Activated naive CD8-positive, alpha-beta T cell (primary cell): ENCODE measurements around the gene ELK1.
A peak's percentile ranks its signal among the peaks of the same experiment; 100 is the strongest.

ENCODE experiments used
- H3K27ac Mint-ChIP-seq: one replicate; pipeline ENCODE4 v1.8.0; 2021; ENCODE audit warnings: mixed read lengths
- H3K27me3 Mint-ChIP-seq: one replicate; pipeline ENCODE4 v1.8.0; 2021; ENCODE audit warnings: mixed read lengths
- H3K36me3 Mint-ChIP-seq: one replicate; pipeline ENCODE4 v1.8.0; 2021; ENCODE audit warnings: mixed read lengths
- H3K4me1 Mint-ChIP-seq: one replicate; pipeline ENCODE4 v1.8.0; 2021; ENCODE audit warnings: low read depth, mixed read lengths
- H3K4me3 Mint-ChIP-seq: one replicate; pipeline ENCODE4 v1.8.0; 2021; ENCODE audit warnings: mild to moderate bottlenecking, mixed read lengths
- H3K9me3 Mint-ChIP-seq: one replicate; pipeline ENCODE4 v1.8.0; 2021; ENCODE audit warnings: low read depth, mixed read lengths

The ELK1 gene

GRCh38 chrX:47658301-47658683 lies 7.9 kb upstream of the ELK1 start:
- Mint-ChIP-seq H3K4me3 (peak overlapping the region; percentile 90), H3K27me3 (no peaks in the 10 kb centered on the region), H3K36me3 (peaks cover 2% of the 10 kb centered on the region), H3K9me3 (no peaks in the 10 kb centered on the region), H3K4me1 (peaks cover 41% of the 10 kb centered on the region), H3K27ac (peak overlapping the region; percentile 96)

- Mint-ChIP-seq H3K27ac (peak overlapping the region; percentile 93), H3K4me3 (peak overlapping the region; percentile 89), H3K36me3 (peaks cover 5% of the 10 kb centered on the region), H3K27me3 (no peaks in the 10 kb centered on the region), H3K4me1 (peaks cover 47% of the 10 kb centered on the region), H3K9me3 (no peaks in the 10 kb centered on the region)
These were observed 911 bp upstream of the ELK1 start for GRCh38 chrX:47651043-47651905.

DNA sequence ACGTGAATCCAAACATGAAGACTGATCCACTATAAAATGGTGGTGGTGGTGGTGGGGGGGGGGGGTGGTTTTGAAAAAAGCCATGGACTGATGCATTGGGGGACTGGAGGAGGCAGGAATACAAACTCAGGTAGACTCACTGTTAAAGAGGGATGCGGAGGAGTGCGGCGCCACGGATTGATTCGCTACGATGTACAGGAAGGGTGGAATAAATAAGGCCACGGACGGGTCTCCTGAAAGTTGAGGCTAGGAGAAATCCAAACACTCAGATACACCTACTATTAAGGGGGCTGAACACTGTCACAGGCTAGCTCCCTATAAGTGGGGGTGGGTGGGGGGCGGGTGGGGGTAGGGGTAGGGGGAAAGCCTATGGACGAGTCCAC lies 591 bp downstream of the ELK1 start:
- H3K27me3 Mint-ChIP-seq, result no peaks in the 10 kb centered on the region
- H3K4me3 Mint-ChIP-seq, result peak overlapping the region; percentile 89
- peaks cover 3% of the 10 kb centered on the region for H3K36me3 Mint-ChIP-seq
- H3K9me3 Mint-ChIP-seq, result no peaks in the 10 kb centered on the region
- H3K27ac Mint-ChIP-seq, result peak overlapping the region; percentile 79
- peaks cover 48% of the 10 kb centered on the region for H3K4me1 Mint-ChIP-seq

DNA sequence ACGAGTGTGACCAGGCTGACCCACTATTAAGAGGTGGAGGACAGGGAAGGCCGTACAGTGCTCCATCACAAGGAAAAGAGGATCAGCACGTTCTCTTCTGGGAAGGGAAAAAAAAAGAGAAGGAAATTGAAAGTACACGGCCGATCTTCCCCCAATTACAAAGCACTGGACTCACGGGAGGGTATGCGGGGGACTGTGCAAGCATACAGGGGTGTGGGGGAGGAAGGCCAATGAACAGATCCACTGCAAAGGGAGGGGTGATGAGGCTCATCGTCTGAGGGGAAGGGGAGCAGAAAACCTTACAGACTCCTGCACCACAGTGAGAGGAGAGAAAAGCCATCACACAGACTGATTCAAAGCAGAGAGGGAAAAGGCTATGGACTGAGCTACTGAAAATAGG lies 1.1 kb downstream of the ELK1 start:
- Mint-ChIP-seq H3K27me3 (no peaks in the 10 kb centered on the region), H3K36me3 (peaks cover 3% of the 10 kb centered on the region)

GRCh38 chrX:47648376-47648775 lies 2.0 kb downstream of the ELK1 start:
- Mint-ChIP-seq H3K4me1 (peaks cover 54% of the 10 kb centered on the region), H3K4me3 (peak overlapping the region; percentile 89), H3K27me3 (no peaks in the 10 kb centered on the region), H3K27ac (peak overlapping the region; percentile 82), H3K36me3 (peaks cover 3% of the 10 kb centered on the region), H3K9me3 (no peaks in the 10 kb centered on the region)

More for the DNA sequence above, 1.1 kb downstream of the ELK1 start:
- peak overlapping the region; percentile 82 for H3K27ac Mint-ChIP-seq
- H3K4me1 Mint-ChIP-seq, result peaks cover 53% of the 10 kb centered on the region
- H3K4me3 Mint-ChIP-seq, result peak overlapping the region; percentile 89
- no peaks in the 10 kb centered on the region for H3K9me3 Mint-ChIP-seq

GRCh38 chrX:47646636-47647035 lies 3.7 kb downstream of the ELK1 start:
- peaks cover 51% of the 10 kb centered on the region for H3K4me1 Mint-ChIP-seq
- peak overlapping the region; percentile 46 for H3K27ac Mint-ChIP-seq
- H3K27me3 Mint-ChIP-seq, result no peaks in the 10 kb centered on the region
- H3K4me3 Mint-ChIP-seq, result no peak overlapping the region
- peaks cover 3% of the 10 kb centered on the region for H3K36me3 Mint-ChIP-seq
- H3K9me3 Mint-ChIP-seq, result no peaks in the 10 kb centered on the region

DNA sequence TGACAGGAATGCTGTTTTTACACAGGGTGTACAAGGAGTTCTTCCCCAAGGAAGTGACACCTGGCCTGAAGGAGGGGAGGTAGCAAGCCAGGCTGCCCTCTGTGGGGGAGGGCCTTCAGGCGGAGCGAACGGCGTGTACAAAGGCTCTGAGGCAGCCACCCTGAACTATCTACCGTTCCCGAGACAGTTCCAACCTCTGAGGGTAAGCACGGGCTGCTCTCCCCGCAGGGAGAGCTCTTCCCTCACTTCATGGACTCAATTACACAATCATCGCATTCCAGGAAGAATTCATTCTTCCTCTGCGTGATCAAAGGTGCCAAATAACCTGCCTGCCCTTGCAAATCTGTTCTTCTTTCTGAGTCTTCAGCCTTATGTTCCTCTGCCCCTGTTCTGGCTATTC lies 4.8 kb downstream of the ELK1 start:
- Mint-ChIP-seq H3K27ac (no peak overlapping the region), H3K36me3 (no peaks in the 10 kb centered on the region), H3K27me3 (no peaks in the 10 kb centered on the region), H3K9me3 (no peaks in the 10 kb centered on the region), H3K4me1 (peaks cover 43% of the 10 kb centered on the region), H3K4me3 (no peak overlapping the region)

- H3K4me3 Mint-ChIP-seq, result no peak overlapping the region
- peaks cover 6% of the 10 kb centered on the region for H3K36me3 Mint-ChIP-seq
- H3K27me3 Mint-ChIP-seq, result no peaks in the 10 kb centered on the region
- H3K27ac Mint-ChIP-seq, result peak overlapping the region; percentile 54
- peaks cover 43% of the 10 kb centered on the region for H3K4me1 Mint-ChIP-seq
- no peaks in the 10 kb centered on the region for H3K9me3 Mint-ChIP-seq
These were observed 5.7 kb downstream of the ELK1 start for GRCh38 chrX:47644557-47645091.

DNA sequence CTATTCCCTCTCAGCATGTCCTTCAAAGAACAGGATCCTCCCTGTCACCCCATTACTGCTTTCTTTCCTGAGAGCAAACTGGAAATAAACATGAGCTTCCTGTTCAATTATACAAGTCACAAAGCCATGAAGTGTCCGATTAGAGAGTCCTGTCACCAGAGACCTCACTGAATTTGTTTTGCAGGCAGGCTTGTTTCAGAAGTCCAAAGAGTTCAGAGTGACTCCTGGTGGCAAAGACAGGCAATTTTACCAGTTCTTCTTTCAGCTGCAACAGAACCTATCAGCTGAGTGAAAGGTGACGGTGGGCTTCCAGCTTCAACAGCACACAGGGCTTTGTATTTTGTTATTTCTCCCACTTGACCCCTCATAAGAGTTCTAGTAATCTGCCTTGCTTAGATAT lies 6.4 kb downstream of the ELK1 start:
- H3K27me3 Mint-ChIP-seq, result no peaks in the 10 kb centered on the region
- peaks cover 7% of the 10 kb centered on the region for H3K36me3 Mint-ChIP-seq
- no peak overlapping the region for H3K4me3 Mint-ChIP-seq
- H3K9me3 Mint-ChIP-seq, result no peaks in the 10 kb centered on the region
- no peak overlapping the region for H3K27ac Mint-ChIP-seq
- H3K4me1 Mint-ChIP-seq, result peaks cover 37% of the 10 kb centered on the region

DNA sequence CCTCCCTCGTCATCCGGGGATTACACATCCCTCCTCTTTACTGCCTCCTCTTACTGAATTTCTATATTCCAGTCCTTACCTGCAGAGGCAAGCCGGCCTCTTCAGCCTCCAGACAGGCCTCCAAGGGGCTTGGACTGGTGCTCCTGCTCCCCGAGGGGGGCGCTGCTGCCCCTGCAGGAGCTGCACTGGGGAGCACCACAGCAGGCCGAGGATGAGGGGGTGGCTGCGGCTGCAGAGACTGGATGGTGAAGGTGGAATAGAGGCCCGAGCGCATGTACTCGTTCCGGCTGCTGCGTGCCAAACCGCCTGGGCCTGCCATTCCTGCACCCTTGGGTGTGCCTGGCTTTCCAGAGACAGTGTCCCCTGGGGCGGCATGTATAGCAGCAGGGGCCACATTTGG lies 11.5 kb downstream of the ELK1 start:
- Mint-ChIP-seq H3K9me3 (no peaks in the 10 kb centered on the region), H3K4me1 (peaks cover 12% of the 10 kb centered on the region), H3K27ac (peak overlapping the region; percentile 54), H3K27me3 (no peaks in the 10 kb centered on the region), H3K4me3 (no peak overlapping the region), H3K36me3 (peaks cover 7% of the 10 kb centered on the region)

GRCh38 chrX:47637546-47638195 lies 12.7 kb downstream of the ELK1 start:
- H3K9me3 Mint-ChIP-seq, result no peaks in the 10 kb centered on the region
- peaks cover 7% of the 10 kb centered on the region for H3K36me3 Mint-ChIP-seq
- no peak overlapping the region for H3K27ac Mint-ChIP-seq
- no peaks in the 10 kb centered on the region for H3K27me3 Mint-ChIP-seq
- peaks cover 12% of the 10 kb centered on the region for H3K4me1 Mint-ChIP-seq
- peak overlapping the region; percentile 71 for H3K4me3 Mint-ChIP-seq

DNA sequence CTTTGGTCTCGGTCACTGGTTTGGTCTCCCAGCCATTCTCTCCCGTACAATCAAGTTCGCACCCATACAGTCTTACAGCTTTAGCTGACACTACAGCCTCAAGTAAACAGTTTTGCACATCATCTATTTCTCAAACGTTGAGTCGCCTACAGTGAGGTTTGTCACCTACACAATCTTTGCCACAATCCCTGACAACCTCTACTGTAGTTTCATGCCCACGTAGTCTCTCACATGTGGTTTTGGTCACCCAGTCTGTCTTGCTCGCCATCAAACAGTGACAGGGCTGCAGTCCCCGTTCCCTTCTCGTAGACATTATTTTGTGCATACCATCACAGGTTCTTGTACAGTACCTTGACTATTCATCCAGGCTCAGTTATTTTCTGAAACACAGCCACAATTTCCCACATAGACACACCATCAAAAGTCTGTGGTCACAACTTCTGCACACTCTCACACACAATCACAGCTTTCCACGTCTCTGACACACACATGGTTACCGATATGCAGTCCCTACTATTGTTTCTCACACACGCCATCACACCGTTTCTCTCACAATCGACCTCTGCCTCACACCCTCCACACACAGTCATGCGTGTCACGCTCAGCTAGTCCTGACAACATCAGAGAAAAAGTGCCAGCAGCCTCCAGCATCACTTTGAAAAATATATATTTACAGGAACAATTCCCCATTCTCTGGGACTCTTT lies 15.3 kb downstream of the ELK1 start:
- no peak overlapping the region for H3K27ac Mint-ChIP-seq
- H3K27me3 Mint-ChIP-seq, result no peaks in the 10 kb centered on the region
- H3K36me3 Mint-ChIP-seq, result peaks cover 5% of the 10 kb centered on the region
- H3K9me3 Mint-ChIP-seq, result no peaks in the 10 kb centered on the region
- peaks cover 18% of the 10 kb centered on the region for H3K4me1 Mint-ChIP-seq
- no peak overlapping the region for H3K4me3 Mint-ChIP-seq

DNA sequence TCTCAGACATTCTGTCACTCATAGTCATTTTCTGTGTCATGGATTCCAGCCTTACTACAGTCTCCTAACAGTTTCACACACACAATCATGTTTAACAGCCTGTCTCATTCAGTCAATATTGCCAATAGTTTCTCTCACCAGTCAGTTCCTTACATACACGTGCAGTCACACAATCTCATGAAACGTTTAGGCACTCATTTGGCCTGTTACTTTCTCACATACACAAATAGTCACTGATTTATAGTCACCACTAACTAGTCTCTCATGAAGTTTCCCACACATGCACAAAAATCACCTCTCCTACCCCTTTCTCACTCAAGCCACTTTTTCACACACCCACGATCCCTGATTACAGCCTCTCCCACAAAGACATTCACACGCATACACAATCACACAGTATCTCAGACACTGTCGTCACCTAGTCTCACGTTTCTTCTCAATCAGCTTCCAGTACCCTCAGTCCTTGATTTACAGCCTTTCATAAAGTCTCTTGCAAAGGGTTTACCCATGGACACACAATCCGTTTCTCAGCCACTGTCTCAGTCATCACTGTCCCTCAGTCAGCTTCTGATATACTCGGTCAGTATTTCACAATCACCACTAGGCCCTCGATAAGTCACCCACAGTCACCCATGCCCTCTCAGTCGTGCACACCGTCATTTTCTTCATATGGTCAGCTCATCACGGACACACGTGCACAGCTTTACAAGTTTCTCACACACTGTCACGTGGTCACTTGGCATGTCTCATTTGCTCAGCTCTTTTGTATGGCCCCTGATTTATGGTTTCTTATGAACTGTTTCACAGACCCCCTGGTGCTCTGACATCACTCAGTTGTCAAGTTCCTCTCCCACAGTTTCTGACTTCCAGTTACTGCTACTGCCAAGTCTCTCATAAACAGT lies 16.4 kb downstream of the ELK1 start:
- Mint-ChIP-seq H3K4me3 (no peak overlapping the region), H3K36me3 (no peaks in the 10 kb centered on the region), H3K9me3 (no peaks in the 10 kb centered on the region), H3K27ac (no peak overlapping the region), H3K4me1 (peaks cover 24% of the 10 kb centered on the region), H3K27me3 (no peaks in the 10 kb centered on the region)

- Mint-ChIP-seq H3K27ac (no peak overlapping the region), H3K4me1 (peaks cover 23% of the 10 kb centered on the region)
These were observed 17.7 kb downstream of the ELK1 start for GRCh38 chrX:47632666-47633065.

More at GRCh38 chrX:47632666-47633065, 17.7 kb downstream of the ELK1 start:
- Mint-ChIP-seq H3K27me3 (no peaks in the 10 kb centered on the region), H3K4me3 (no peak overlapping the region), H3K9me3 (no peaks in the 10 kb centered on the region), H3K36me3 (no peaks in the 10 kb centered on the region)
